ENCODE measurements around the gene TMEM45B. TPM values are rescaled to one million over a fixed set of nuclear protein-coding genes. Genes with fewer than 3 reads are reported as not detected.

Gene TMEM45B
- total RNA-seq (2022; extraction: Qiagen RNA extraction; ENCODE audit: low read depth) = 0.07 to 0.41 TPM (median 0.38 TPM) in 3 of 5 replicates, not detected in the others

GRCh38 chr11:129815596-129816461, at the start of gene TMEM45B:
TSS of gene TMEM45B (plus strand) at chr11:129815848. CDS start at chr11:129852483, 36,635 bp downstream.

GRCh38 chr11:129895126-129896041, 79.7 kb downstream of the TMEM45B start, which contains the start of gene NFRKB:
TSS of gene NFRKB (minus strand) at chr11:129895578. CDS start at chr11:129892849, 2,729 bp downstream.

Other genes starting within 250 kb of the TMEM45B start
- 10.0 to 14.7 TPM (median 13.9 TPM) in 5 replicates for gene NFRKB, start 79.7 kb downstream of the TMEM45B start, total RNA-seq (2022; extraction: Qiagen RNA extraction; ENCODE audit: low read depth)
- 1.4 to 2.6 TPM (median 1.8 TPM) in 5 replicates for gene PRDM10, start 187.0 kb downstream of the TMEM45B start, total RNA-seq (2022; extraction: Qiagen RNA extraction; ENCODE audit: low read depth)